Testis (tissue), 3 donors: ENCODE results near the gene FAM53A. TPM values are rescaled to one million over a fixed set of nuclear protein-coding genes. Genes with fewer than 3 reads are reported as not detected.

Experiments used
- DNase-seq: peaks from one replicate; pipeline ENCODE4 v3.0.0-alpha.2; 2019
- H3K27ac ChIP-seq, 2 donors: fragments of 200-600 bp; sonication (generic); one replicate each; pipeline ENCODE4 v1.5.1; 2019
- H3K27me3 ChIP-seq: fragments of 200-600 bp; sonication (generic); one replicate; pipeline ENCODE4 v1.5.1; 2019
- H3K36me3 ChIP-seq: fragments of 200-600 bp; sonication (generic); one replicate; pipeline ENCODE4 v1.5.1; 2017; ENCODE audit warnings: low read depth; ENCODE audit errors: missing control alignments
- H3K4me1 ChIP-seq: fragments of 200-600 bp; sonication (generic); one replicate; pipeline ENCODE4 v1.5.1; 2019
- H3K4me3 ChIP-seq, 2 donors: fragments of 200-600 bp; sonication (generic); one replicate each; pipeline ENCODE4 v1.5.1; 2017 to 2019
- H3K9me3 ChIP-seq: fragments of 200-600 bp; sonication (generic); one replicate; pipeline ENCODE4 v1.5.1; 2017
- POLR2A ChIP-seq: fragments of 450-650 bp; IDR thresholded peaks from one replicate; pipeline ENCODE4 v1.6.1; 2017; ENCODE audit warnings: antibody characterized with exemption, mild to moderate bottlenecking, moderate library complexity
- WGBS, 2 donors: methylation state at CpG; one replicate each; pipeline ENCODE4 v1.1.5; 2018; 5-methylcytosine and 5-hydroxymethylcytosine counted together
- intact Hi-C: fragments of 100-400 bp; cut with DNase I; formaldehyde crosslinking; loops from one replicate; pipeline ENCODE4 v1.15.1; 2023; ENCODE audit warnings: low total_unique reads
- polyA plus RNA-seq: library from polyadenylated mRNA; stranded (reverse); fragments of 350-450 nt; fragmentation: Illumina TruSeq; extraction: RNeasy Lipid Tissue Mini Kit (QIAGEN cat#74804); gene quantifications from one replicate; pipeline ENCODE4 v1.2.3, GENCODE V29; 2014; ENCODE audit warnings: low read depth, low replicate concordance; ENCODE audit not compliant: insufficient read depth
- total RNA-seq, 2 donors: library from RNA; depleted of rRNA; stranded (reverse); fragments of >200 nt; gene quantifications; one replicate each; pipeline ENCODE4 v1.2.3, GENCODE V29; 2016
- TF ChIP-seq, protein P1 (sequence below), 3 experiments: fragments of 450-650 bp in 2 of 3; fragments of 200-600 bp in 1 of 3; sonication (generic) in 1 of 3; IDR thresholded peaks; one replicate each; pipeline ENCODE4 v1.5.1; 2016 to 2019; ENCODE audit warnings: antibody characterized with exemption in 3 of 3, mild to moderate bottlenecking in 2 of 3, moderate library complexity in 1 of 3

Gene FAM53A
- total and polyA plus RNA-seq, 3 donors from 2014 or later, result 24.2 to 60.8 (median 41.3) TPM

DNA sequence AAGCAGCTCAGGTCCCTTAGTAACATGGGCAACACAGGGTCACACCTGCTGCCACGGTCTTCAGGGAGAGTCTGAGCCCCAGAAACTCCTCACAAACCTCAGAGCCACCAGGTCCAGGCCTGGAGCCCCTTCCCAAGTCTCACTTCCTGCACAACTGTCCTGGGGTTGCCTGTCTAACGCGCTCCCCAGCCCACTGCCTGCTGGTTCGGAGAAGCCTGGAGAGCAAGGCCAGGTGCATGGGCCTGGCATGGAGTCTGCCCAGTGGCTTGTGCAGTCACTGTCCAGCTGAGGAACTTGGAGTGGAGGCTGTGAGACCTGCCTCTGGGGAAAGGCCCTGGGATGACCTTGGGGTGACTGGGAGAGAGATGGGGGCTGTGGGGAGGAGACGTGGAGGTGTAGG, 28.0 kb downstream of the FAM53A start:
- no peaks in the 10 kb centered on the region for H3K27me3 ChIP-seq
- no peaks in the 10 kb centered on the region for H3K4me1 ChIP-seq
- no peak for TF ChIP-seq POLR2A
- TF ChIP-seq, protein P1, sequence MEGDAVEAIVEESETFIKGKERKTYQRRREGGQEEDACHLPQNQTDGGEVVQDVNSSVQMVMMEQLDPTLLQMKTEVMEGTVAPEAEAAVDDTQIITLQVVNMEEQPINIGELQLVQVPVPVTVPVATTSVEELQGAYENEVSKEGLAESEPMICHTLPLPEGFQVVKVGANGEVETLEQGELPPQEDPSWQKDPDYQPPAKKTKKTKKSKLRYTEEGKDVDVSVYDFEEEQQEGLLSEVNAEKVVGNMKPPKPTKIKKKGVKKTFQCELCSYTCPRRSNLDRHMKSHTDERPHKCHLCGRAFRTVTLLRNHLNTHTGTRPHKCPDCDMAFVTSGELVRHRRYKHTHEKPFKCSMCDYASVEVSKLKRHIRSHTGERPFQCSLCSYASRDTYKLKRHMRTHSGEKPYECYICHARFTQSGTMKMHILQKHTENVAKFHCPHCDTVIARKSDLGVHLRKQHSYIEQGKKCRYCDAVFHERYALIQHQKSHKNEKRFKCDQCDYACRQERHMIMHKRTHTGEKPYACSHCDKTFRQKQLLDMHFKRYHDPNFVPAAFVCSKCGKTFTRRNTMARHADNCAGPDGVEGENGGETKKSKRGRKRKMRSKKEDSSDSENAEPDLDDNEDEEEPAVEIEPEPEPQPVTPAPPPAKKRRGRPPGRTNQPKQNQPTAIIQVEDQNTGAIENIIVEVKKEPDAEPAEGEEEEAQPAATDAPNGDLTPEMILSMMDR (IDR thresholded peaks at IDR 0.05), result no peak
- no peak overlapping the region for H3K27ac ChIP-seq
- no peaks in the 10 kb centered on the region for H3K9me3 ChIP-seq
- intact Hi-C loops, result no loop called here
- 65 to 86% methylated on average over 2 to 5 of the region's 5 CpGs for WGBS, 2 donors
- DNase-seq, result no peak
- H3K36me3 ChIP-seq, result no peaks in the 10 kb centered on the region
- no peak overlapping the region for H3K4me3 ChIP-seq

DNA sequence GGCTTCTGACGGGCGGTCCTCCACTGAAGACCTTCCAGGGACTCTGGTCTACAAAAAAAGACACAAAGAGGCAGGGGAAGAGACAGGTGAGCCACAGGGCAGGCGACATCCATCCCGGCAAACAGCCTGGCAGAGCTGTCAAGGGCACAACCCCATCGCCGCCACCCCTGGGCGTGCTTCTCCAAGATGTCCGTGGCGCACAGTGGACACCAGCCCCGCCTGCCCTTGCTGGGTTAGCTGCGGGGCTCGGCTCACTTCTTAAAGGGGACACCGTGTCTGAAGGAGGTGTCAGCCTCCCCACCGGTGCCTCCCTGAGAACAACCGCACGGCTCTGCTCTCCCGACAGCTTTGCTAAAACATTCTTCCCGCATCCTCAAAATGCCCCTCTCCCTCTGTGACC, 28.4 kb downstream of the FAM53A start:
- WGBS, 2 donors, result 94 to 97% methylated on average over 11 to 18 of the region's 18 CpGs
- no peaks in the 10 kb centered on the region for H3K36me3 ChIP-seq
- intact Hi-C loops, result no loop called here
- no peaks in the 10 kb centered on the region for H3K9me3 ChIP-seq
- H3K27ac ChIP-seq, result no peak overlapping the region
- H3K4me3 ChIP-seq, result no peak overlapping the region
- H3K4me1 ChIP-seq, result no peaks in the 10 kb centered on the region
- TF ChIP-seq POLR2A, result no peak
- TF ChIP-seq, protein P1 (IDR thresholded peaks at IDR 0.05), result no peak
- no peaks in the 10 kb centered on the region for H3K27me3 ChIP-seq
- no peak for DNase-seq

DNA sequence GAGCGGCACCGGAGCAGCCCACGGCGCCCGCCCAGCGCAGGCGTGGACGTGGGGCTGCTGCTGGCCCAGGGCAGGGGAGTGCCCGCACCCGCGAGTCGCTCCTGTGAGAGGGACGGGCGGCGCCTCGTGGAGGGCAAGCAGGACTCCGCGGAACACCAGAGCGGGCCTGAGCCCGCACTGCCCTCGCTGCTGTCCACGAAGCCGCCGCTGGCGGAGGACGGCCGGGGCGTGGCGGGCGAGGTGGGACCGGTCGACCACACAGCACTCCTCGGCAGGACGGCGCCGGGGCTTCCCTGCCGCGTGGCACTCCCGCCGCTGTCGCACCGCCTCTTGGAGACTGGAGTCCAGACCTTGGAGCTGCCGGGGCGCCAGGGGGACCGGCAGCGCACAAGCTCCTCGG, 29.0 kb downstream of the FAM53A start:
- Histone ChIP-seq H3K27ac (no peak overlapping the region), H3K36me3 (no peaks in the 10 kb centered on the region)
- 92% methylated on average over 47 of the region's 47 CpGs; no CpG with 5 or more reads in 1 of the 2 donors for WGBS, 2 donors

DNA sequence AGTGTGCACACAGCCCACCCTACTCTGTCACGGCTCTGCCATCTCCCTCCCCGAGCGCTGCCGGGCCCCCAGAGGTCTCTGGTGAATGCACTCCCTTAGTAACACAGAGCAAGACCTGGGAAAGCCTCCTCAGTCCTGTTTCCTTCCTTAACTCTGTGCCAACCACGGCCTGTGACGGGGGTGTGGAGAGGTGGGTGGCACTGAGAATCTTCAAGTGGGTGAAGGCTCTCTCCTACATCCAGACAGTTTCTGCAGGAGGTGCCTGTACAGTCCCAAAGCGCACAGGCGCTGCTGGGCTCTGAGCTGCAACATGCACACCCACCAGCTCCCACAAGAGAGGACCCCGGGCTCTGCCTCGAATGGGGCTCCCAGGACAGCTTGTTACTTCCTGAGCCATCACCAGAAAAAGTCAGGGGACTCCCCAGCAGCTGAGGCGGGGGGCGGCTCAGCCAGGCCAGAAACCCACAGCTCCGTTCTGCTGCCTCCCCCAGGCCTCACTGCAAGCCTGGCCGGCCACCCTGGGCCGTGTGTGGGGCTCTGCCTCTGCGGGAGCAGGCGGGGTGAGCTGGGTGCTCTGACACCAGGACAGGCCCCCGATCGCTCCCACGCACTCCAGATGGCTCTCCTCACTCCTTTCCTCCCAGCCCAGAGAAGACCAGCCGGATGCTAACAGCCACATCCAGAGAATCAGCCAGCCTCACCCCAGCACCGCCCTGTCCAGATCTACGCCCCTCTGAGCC, 29.7 kb downstream of the FAM53A start:
- no peak overlapping the region for H3K27ac ChIP-seq
- no peaks in the 10 kb centered on the region for H3K27me3 ChIP-seq
- WGBS, 2 donors, result 84 to 85% methylated on average over 9 to 23 of the region's 23 CpGs
- TF ChIP-seq, protein P1 (IDR thresholded peaks at IDR 0.05), result no peak
- no peak for TF ChIP-seq POLR2A
- intact Hi-C loops, result no loop called here
- no peak for DNase-seq
- no peaks in the 10 kb centered on the region for H3K9me3 ChIP-seq
- no peak overlapping the region for H3K4me3 ChIP-seq
- H3K4me1 ChIP-seq, result no peaks in the 10 kb centered on the region
- no peaks in the 10 kb centered on the region for H3K36me3 ChIP-seq

More for the DNA sequence above, 29.0 kb downstream of the FAM53A start:
- Histone ChIP-seq H3K4me3 (no peak overlapping the region), H3K27me3 (no peaks in the 10 kb centered on the region), H3K9me3 (no peaks in the 10 kb centered on the region), H3K4me1 (no peaks in the 10 kb centered on the region)
- no peak for DNase-seq
- TF ChIP-seq, protein P1 (IDR thresholded peaks at IDR 0.05), result no peak
- no peak for TF ChIP-seq POLR2A
- intact Hi-C loops, result no loop called here

DNA sequence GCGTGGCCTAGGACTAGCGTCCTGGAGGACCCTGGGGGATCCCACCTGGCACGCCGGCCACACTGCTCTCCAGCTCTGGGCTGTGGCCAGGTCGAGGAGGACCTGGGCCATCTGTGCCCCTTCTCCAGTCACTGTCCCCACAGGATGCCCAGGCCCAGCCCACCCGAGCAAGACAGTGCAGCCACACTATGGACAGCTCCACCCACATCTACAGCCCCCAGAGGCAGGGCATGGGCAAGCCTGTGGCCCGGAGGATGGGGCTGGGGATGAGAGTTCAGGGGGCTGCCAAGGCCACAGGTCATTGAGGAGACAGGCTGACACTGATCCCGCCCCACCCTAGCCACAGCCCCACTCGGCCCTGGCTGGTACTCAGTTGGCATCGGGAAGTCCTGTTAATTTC, 30.3 kb downstream of the FAM53A start:
- H3K4me1 ChIP-seq, result no peaks in the 10 kb centered on the region
- no peak overlapping the region for H3K27ac ChIP-seq
- no peak overlapping the region for H3K4me3 ChIP-seq
- TF ChIP-seq, protein P1 (IDR thresholded peaks at IDR 0.05), result no peak
- no peak for TF ChIP-seq POLR2A
- H3K27me3 ChIP-seq, result no peaks in the 10 kb centered on the region
- H3K9me3 ChIP-seq, result no peaks in the 10 kb centered on the region
- H3K36me3 ChIP-seq, result no peaks in the 10 kb centered on the region
- intact Hi-C loops, result no loop called here
- 93 to 97% methylated on average over 8 to 9 of the region's 10 CpGs for WGBS, 2 donors
- DNase-seq, result no peak
